SU-DHL-6 (cell line): ENCODE data around the gene DNAJC10.

Source experiments
- H2AFZ ChIP-seq: fragments of 200-600 bp; sonication (generic); 2 replicates; pipeline ENCODE4 v1.6.1; 2014; ENCODE audit warnings: low read depth, mild to moderate bottlenecking, moderate library complexity, mixed read lengths, antibody characterized with exemption, low read length; ENCODE audit not compliant: severe bottlenecking
- H3F3A ChIP-seq: fragments of 200-600 bp; shearing (Covaris generic); 2 replicates; pipeline ENCODE4 v1.6.0; 2016; ENCODE audit warnings: antibody characterized with exemption, mild to moderate bottlenecking; ENCODE audit not compliant: insufficient read depth
- H3K27ac ChIP-seq: fragments of 200-600 bp; sonication (generic); 2 replicates; pipeline ENCODE4 v1.5.1; 2016; ENCODE audit warnings: low read depth, mild to moderate bottlenecking, low read length, moderate library complexity, mixed read lengths
- H3K27me3 ChIP-seq: fragments of 200-600 bp; sonication (generic), shearing (Covaris generic); 2 replicates; pipeline ENCODE4 v1.6.0; 2014; ENCODE audit warnings: mild to moderate bottlenecking, low read length
- H3K36me3 ChIP-seq: fragments of 200-600 bp; sonication (generic); 2 replicates; pipeline ENCODE4 v1.6.1; 2014; ENCODE audit warnings: mild to moderate bottlenecking, low read length, mixed read lengths
- H3K4me2 ChIP-seq: fragments of 300-600, 200-600 bp; shearing (Covaris generic), sonication (generic); 2 replicates; pipeline ENCODE4 v1.6.0; 2014; ENCODE audit warnings: low read length, low read depth, mild to moderate bottlenecking; ENCODE audit not compliant: poor library complexity, severe bottlenecking
- H3K4me3 ChIP-seq: fragments of 200-600 bp; sonication (generic); 2 replicates; pipeline ENCODE4 v1.5.1; 2014; ENCODE audit warnings: antibody characterized with exemption, low read length, mild to moderate bottlenecking, mixed read lengths; ENCODE audit not compliant: insufficient read depth, poor library complexity, severe bottlenecking
- H3K79me2 ChIP-seq: fragments of 200-600 bp; sonication (generic); 2 replicates; pipeline ENCODE4 v1.6.1; 2014; ENCODE audit warnings: mild to moderate bottlenecking, low read length, moderate library complexity; ENCODE audit not compliant: insufficient read depth
- H3K9ac ChIP-seq: fragments of 200-600 bp; sonication (generic); 2 replicates; pipeline ENCODE4 v1.7.0; 2014; ENCODE audit warnings: mild to moderate bottlenecking, low read length
- H3K9me2 ChIP-seq: fragments of 200-600 bp; sonication (generic); replicated peaks from 2 replicates; pipeline ENCODE4 v1.6.1; 2014; ENCODE audit warnings: low read length; ENCODE audit not compliant: insufficient read depth
- H3K9me3 ChIP-seq: fragments of 200-600 bp; sonication (generic); 2 replicates; pipeline ENCODE4 v1.6.1; 2014; ENCODE audit warnings: low read length, mixed read lengths; ENCODE audit not compliant: insufficient read depth
- H4K20me1 ChIP-seq: fragments of 200-600 bp; sonication (generic); 2 replicates; pipeline ENCODE4 v1.6.1; 2014; ENCODE audit warnings: low read depth, mild to moderate bottlenecking, antibody characterized with exemption, low read length, moderate library complexity, mixed read lengths
- EZH2phosphoT487 ChIP-seq: fragments of 200-600 bp; sonication (generic), shearing (Covaris generic); conservative IDR thresholded peaks from 2 replicates; pipeline ENCODE4 v1.6.1; 2018; ENCODE audit warnings: mild to moderate bottlenecking, antibody characterized with exemption, low read length, moderate library complexity, mixed read lengths
- TF ChIP-seq, protein P1 (sequence below): fragments of 200-600 bp; sonication (generic); IDR thresholded peaks from one replicate; pipeline ENCODE4 v1.5.1; 2017; ENCODE audit warnings: antibody characterized with exemption, mild to moderate bottlenecking, low read length, moderate library complexity; ENCODE audit not compliant: insufficient read depth, poor library complexity, severe bottlenecking

DNAJC10 gene

DNA sequence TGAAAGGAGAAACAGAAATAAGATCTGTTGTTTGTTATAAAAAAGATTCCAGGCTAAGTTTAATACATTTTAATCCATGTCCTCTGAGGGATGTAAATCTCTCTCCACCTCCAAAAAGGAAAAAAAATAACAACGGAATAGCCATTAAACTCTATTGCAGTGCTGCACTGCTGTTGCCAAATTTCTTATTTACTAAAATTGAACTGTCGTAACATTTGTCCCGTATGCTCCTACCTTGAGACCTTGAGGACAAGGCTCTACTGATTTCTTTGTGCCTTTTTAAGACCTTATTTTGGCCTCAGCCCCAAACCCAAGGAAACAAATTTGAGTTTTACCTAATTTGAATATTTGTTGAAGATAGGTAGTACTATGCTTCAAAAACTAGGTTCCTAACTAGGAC, 94.0 kb downstream of the DNAJC10 start:
- Histone ChIP-seq H3K27ac (no peak overlapping the region), H3K4me2 (no peak overlapping the region), H2AFZ (no peak overlapping the region), H3K9ac (no peak overlapping the region), H3F3A (no peaks in the 10 kb centered on the region), H3K27me3 (no peaks in the 10 kb centered on the region), H3K9me3 (no peaks in the 10 kb centered on the region), H3K4me3 (no peak overlapping the region), H3K9me2 (no peaks in the 10 kb centered on the region), H3K79me2 (no peaks in the 10 kb centered on the region), H4K20me1 (no peaks in the 10 kb centered on the region), H3K36me3 (no peaks in the 10 kb centered on the region)
- TF ChIP-seq, protein P1, sequence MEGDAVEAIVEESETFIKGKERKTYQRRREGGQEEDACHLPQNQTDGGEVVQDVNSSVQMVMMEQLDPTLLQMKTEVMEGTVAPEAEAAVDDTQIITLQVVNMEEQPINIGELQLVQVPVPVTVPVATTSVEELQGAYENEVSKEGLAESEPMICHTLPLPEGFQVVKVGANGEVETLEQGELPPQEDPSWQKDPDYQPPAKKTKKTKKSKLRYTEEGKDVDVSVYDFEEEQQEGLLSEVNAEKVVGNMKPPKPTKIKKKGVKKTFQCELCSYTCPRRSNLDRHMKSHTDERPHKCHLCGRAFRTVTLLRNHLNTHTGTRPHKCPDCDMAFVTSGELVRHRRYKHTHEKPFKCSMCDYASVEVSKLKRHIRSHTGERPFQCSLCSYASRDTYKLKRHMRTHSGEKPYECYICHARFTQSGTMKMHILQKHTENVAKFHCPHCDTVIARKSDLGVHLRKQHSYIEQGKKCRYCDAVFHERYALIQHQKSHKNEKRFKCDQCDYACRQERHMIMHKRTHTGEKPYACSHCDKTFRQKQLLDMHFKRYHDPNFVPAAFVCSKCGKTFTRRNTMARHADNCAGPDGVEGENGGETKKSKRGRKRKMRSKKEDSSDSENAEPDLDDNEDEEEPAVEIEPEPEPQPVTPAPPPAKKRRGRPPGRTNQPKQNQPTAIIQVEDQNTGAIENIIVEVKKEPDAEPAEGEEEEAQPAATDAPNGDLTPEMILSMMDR: no peak
- no peak for TF ChIP-seq EZH2phosphoT487

GRCh38 chr2:182814380-182814779, 98.3 kb downstream of the DNAJC10 start:
- no peaks in the 10 kb centered on the region for H3K27me3 ChIP-seq
- H3K9ac ChIP-seq: no peak overlapping the region
- H3F3A ChIP-seq: no peaks in the 10 kb centered on the region
- H3K79me2 ChIP-seq: no peaks in the 10 kb centered on the region
- no peaks in the 10 kb centered on the region for H3K9me2 ChIP-seq
- TF ChIP-seq, protein P1: no peak
- TF ChIP-seq EZH2phosphoT487: no peak
- H3K27ac ChIP-seq: no peak overlapping the region
- no peaks in the 10 kb centered on the region for H3K36me3 ChIP-seq
- no peaks in the 10 kb centered on the region for H3K9me3 ChIP-seq
- H3K4me2 ChIP-seq: no peak overlapping the region
- H4K20me1 ChIP-seq: no peaks in the 10 kb centered on the region
- no peak overlapping the region for H2AFZ ChIP-seq
- no peak overlapping the region for H3K4me3 ChIP-seq

DNA sequence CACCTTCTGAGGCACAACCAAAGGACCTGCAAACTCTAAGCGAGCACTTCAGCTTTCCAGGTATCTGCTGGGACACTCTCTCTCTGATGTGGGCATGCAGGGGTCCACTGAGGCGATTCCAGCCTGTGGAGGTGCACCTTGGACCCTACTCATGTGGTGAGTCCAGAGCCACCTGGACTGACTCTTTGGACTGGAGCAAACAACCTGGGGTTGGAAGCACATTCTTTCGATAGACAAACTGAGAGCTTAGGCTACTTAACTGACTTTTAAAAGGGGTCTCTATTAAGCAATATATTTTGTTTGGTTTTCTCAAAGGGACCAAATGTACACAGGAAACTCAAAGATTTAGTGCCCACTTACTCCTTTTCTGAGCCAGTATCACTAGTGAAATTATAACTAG, 98.7 kb downstream of the DNAJC10 start:
- Histone ChIP-seq H3F3A (no peaks in the 10 kb centered on the region), H4K20me1 (no peaks in the 10 kb centered on the region), H3K27ac (no peak overlapping the region), H3K4me2 (no peak overlapping the region), H3K9ac (no peak overlapping the region), H3K9me3 (no peaks in the 10 kb centered on the region), H3K36me3 (no peaks in the 10 kb centered on the region), H3K27me3 (no peaks in the 10 kb centered on the region), H3K4me3 (no peak overlapping the region), H3K79me2 (no peaks in the 10 kb centered on the region), H2AFZ (no peak overlapping the region), H3K9me2 (no peaks in the 10 kb centered on the region)
- TF ChIP-seq, protein P1: no peak
- no peak for TF ChIP-seq EZH2phosphoT487
